ENCODE measurements around the gene UBQLN1.
A peak's percentile ranks its signal among the peaks of the same experiment; 100 is the strongest.
"Not testable (repeated sequence)": the region's sequence is repeated elsewhere in the genome, so short reads cannot be mapped to it uniquely, and the experiment has no call there.

Gene UBQLN1

GRCh38 chr9:83633676-83634075, 74.1 kb downstream of the UBQLN1 start:
- no peak for DNase-seq (ENCODE audit: low read depth, low spot score)

GRCh38 chr9:83633255-83633654, 74.5 kb downstream of the UBQLN1 start:
- DNase-seq (ENCODE audit: low read depth, low spot score), result no peak

DNA sequence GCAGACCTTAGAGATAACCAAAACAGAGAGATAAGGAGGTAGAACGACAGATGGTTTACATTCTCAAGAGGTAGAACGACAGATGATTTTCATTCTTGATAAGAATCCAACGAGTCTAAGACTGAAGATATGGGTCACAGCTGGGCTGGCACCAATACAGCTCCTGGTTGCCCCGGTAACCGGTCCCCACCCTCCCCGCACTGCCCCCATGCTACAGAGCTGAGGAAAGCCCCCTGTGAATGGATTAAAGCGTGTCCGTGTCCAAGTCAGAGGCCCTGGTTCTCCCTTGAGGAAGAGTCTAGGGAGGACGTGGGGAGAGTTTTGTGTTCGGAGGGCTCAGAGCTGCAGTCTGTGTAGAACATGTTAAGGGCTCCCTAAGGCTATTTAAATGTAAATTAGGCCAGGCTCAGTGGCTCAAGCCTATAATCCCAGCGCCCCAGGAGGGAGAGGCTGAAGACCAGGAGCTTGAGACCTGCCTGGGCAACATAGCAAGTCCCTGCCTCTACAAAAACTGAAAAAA, 76.8 kb downstream of the UBQLN1 start:
- DNase-seq (ENCODE audit: low read depth, low spot score), result no peak

DNA sequence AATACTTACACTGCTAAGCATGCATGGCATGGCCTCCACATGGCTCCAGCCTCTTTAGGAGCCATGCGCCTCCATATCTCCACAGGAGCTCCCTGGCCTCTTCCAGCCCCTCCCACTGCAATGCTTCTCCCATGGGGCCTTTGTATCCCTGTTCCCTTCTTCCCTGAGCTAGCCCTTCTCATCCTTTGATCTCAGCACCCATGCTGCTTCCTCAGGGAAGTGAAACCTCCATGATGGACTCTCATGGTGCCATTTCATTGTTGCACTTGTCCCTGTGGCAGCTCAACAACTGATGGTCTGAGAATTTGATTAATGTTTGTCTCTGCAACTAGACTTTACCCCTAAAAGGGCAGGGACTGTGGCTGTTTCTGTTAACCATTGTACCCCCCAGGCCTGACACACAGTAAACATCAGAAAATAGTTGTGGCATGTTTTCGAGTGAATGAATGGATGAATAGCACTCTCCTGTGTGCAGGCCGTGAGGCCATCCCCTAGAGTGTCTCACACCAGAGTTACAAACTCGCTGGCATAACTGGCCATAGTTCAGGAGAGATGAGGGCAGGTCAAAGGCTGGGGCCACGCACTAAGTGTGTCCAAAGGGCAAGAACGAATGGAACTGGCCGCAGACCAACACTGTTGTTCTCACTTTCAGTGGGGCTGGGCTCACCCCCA, 78.2 kb downstream of the UBQLN1 start:
- no peak for DNase-seq (ENCODE audit: low read depth, low spot score)

GRCh38 chr9:83628540-83628939, 79.2 kb downstream of the UBQLN1 start:
- DNase-seq (ENCODE audit: low read depth, low spot score), result no peak

DNA sequence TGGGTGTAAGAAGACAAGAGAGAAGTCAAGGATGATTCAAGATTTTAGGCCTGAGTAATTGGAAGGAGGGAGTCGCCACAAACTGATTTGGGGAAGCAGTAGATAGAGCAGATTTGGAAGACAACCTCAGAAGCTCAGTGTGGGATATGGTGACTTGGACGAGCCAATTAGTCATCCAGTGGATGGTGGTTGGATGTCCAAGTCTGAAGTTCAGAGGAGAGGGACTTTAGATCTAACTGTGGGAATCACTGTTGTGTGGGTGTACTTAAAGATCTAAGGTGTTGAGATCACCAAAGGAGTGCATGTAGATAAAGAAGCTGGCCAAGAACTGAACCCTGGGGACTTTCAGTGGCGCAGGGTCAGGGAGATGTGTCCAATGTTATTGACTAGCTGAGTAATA, 82.6 kb downstream of the UBQLN1 start:
- no peak for DNase-seq (ENCODE audit: low read depth, low spot score)

GRCh38 chr9:83623679-83624076, 84.1 kb downstream of the UBQLN1 start:
- no peak for DNase-seq (ENCODE audit: low read depth, low spot score)

DNA sequence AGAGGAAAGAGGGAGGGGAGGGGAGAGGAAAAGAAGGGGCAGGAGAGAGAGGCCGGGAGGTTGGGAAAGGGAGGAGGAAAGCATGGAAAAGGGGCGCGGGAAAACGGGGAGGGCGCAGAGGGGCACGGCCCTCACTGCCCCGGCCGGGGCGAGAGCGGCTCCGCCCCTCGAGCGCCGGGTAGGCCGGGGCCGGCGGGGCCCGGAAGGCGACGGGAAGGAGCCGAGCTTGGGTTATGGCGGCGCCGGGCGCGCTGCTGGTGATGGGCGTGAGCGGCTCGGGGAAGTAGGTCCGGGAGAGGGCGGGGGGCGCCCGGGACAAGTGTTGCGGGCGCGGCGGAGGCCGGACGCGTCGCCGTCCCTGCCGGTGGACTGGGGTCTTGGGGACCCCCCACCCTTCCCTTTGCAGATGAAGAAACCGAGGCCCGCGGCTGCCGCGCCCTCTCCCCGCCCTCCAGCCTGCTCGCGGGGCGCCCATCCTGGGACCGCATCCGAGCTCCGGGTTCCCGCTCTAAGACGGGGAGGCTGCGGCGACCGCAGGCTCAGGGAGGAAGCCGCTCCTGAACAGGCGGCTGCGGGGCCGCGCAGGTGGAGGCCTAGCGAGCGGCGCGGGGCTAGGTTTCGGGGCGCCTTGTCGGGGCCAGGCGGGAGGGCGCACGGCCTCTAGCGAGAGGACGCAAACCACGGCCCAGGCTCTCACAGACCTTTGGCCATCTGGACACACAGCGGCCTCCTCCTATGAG, 84.6 kb downstream of the UBQLN1 start, which contains the start of gene IDNK:
TSS of gene IDNK (plus strand) at position 205 of the 740 bp plus-strand sequence. CDS start at position 234, 29 bp downstream.
- DNase-seq (ENCODE audit: low read depth, low spot score), result peak; percentile 28

DNA sequence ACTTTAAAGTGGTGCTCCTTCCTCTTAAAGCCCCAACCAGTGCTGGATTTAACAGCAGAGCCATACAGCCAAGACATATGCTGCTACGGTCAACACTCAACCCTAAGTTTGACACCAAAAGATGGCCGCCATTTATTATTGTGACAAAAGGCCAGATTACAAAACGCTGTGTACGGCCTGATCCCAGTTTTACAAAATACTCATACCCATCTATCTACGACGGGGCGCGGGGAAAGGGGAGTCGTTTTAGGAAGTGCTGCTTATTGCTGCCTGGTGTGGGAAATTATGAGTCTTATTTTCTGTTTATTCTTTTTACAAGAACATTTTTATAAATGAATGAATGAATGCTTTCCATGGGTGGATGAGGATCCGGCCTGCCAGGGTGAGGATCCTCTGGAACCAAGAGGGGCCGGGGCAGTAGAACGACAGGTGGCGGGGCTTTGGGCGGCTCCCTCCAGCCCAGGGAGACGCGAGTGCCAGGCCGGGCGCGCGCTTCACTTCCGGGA, 85.3 kb downstream of the UBQLN1 start:
- DNase-seq (ENCODE audit: low read depth, low spot score), result peak; percentile 25

- DNase-seq (ENCODE audit: low read depth, low spot score), result no peak
Measured at GRCh38 chr9:83620841-83621636, 86.7 kb downstream of the UBQLN1 start.

- DNase-seq (ENCODE audit: low read depth, low spot score), result no peak
Measured at GRCh38 chr9:83617299-83617698, 90.5 kb downstream of the UBQLN1 start.

GRCh38 chr9:83613298-83613697, 94.5 kb downstream of the UBQLN1 start:
- DNase-seq (ENCODE audit: low read depth, low spot score), result not testable (repeated sequence)

Measured in activated naive CD8-positive, alpha-beta T cell treated with anti-CD3 and anti-CD28 coated beads, Interleukin-2, amount 50 U/mL, for 16 hours (primary cell).